Measurements from ENCODE around the gene NFATC4. TPM values are rescaled to one million over a fixed set of nuclear protein-coding genes. Genes with fewer than 3 reads are reported as not detected.
A peak's percentile ranks its signal among the peaks of the same experiment; 100 is the strongest.

Gene NFATC4
- total and polyA plus RNA-seq, 2 of the 4 experiments (the other 2 are of a cell fraction) = 15.6 to 35.8 TPM

GRCh38 chr14:24399447-24399822 lies 31.5 kb downstream of the NFATC4 start:
- TF ChIP-seq FOS (IDR thresholded peaks at IDR 0.05; ENCODE audit: low read depth, low read length) = no peak
- no peak for TF ChIP-seq CTCF (conservative IDR thresholded peaks at IDR 0.05; ENCODE audit: low read depth, low read length)
- TF ChIP-seq RFX5 (IDR thresholded peaks at IDR 0.05; ENCODE audit: low read depth, low read length) = no peak
- TF ChIP-seq MAFK (IDR thresholded peaks at IDR 0.05; ENCODE audit: low read depth, low read length) = no peak
- no peak for TF ChIP-seq BHLHE40 (IDR thresholded peaks at IDR 0.05; ENCODE audit: low read depth, low read length)
- no peak for TF ChIP-seq MXI1 (IDR thresholded peaks at IDR 0.05; ENCODE audit: borderline replicate concordance, low read depth, low read length)
- no peak for TF ChIP-seq CHD1 (IDR thresholded peaks at IDR 0.05; ENCODE audit: low read depth, low read length)
- no peak for TF ChIP-seq ELK1 (IDR thresholded peaks at IDR 0.05; ENCODE audit: borderline replicate concordance, low read depth, low read length)
- TF ChIP-seq SMC3 (IDR thresholded peaks at IDR 0.05; ENCODE audit: low read depth, low read length) = no peak
- no peak for TF ChIP-seq MAZ (IDR thresholded peaks at IDR 0.05; ENCODE audit: borderline replicate concordance, low read depth, low read length)
- no peak for TF ChIP-seq NFE2L2 (IDR thresholded peaks at IDR 0.05; ENCODE audit: low read depth, low read length)
- no peak for TF ChIP-seq CEBPB (IDR thresholded peaks at IDR 0.05; ENCODE audit: low read depth, low read length)
- TF ChIP-seq POLR2A (IDR thresholded peaks at IDR 0.05; ENCODE audit: low read depth, low read length) = no peak
- Histone ChIP-seq H2AFZ (replicated peaks; ENCODE audit: low read length, poor library complexity) (peak overlapping the region; percentile 91), H3K4me2 (ENCODE audit: low read depth, low read length) (peak overlapping the region; percentile 89), H2AK9ac (replicated peaks; ENCODE audit: low read depth, low read length, poor library complexity) (peak overlapping the region; percentile 86), H2BK15ac (ENCODE audit: low read depth, low read length) (peak overlapping the region; percentile 28; the same call in 1 of the 3 replicates), H3K4me3 (ENCODE audit: insufficient read depth, low read depth, low read length) (peak overlapping the region; percentile 67), H3K56ac (ENCODE audit: extremely low read depth, insufficient read depth, low read length) (no peak overlapping the region), H3K27ac (ENCODE audit: insufficient read depth, low read length) (peak overlapping the region; percentile 2; the same call in 1 of the 2 replicates), H3K4ac (ENCODE audit: low read depth, low read length) (peak overlapping the region; percentile 87; the same call in 1 of the 2 replicates), H3K9me3 (ENCODE audit: control insufficient read depth, insufficient read depth, low read length) (no peaks in the 10 kb centered on the region), H3K27me3 (ENCODE audit: control insufficient read depth, insufficient read depth, low read length) (no peaks in the 10 kb centered on the region), H3K36me3 (ENCODE audit: control insufficient read depth, insufficient read depth, low read length) (no peaks in the 10 kb centered on the region), H4K5ac (ENCODE audit: low read depth, low read length) (peak overlapping the region; percentile 21; the same call in 1 of the 2 replicates), H4K20me1 (ENCODE audit: insufficient read depth, low read length) (no peaks in the 10 kb centered on the region), H2BK120ac (ENCODE audit: low read depth, low read length) (peak overlapping the region; percentile 46), H3K4me1 (ENCODE audit: control insufficient read depth, insufficient read depth, low read length) (peaks cover 17% of the 10 kb centered on the region), H3K9me1 (ENCODE audit: insufficient read depth, low read length) (no peaks in the 10 kb centered on the region; the same call in 1 of the 2 replicates), H3K18ac (ENCODE audit: low read depth, low read length) (peak overlapping the region; percentile 13; the same call in 1 of the 2 replicates), H3K9ac (ENCODE audit: low read depth, low read length) (peak overlapping the region; percentile 52), H2BK5ac (ENCODE audit: low read depth, low read length, poor library complexity, severe bottlenecking) (no peak overlapping the region), H2BK20ac (ENCODE audit: low read depth, low read length) (peak overlapping the region; percentile 10), H3K79me1 (ENCODE audit: low read depth in 1 of 2, low read length in 2 of 2) (peaks cover 0 to 13% of the 10 kb centered on the region in 2 experiments; a peak in 1 of 4 replicates), H4K91ac (ENCODE audit: insufficient read depth, low read depth, low read length) (peak overlapping the region; percentile 58), H3K14ac (replicated peaks; ENCODE audit: low read depth, low read length) (peak overlapping the region; percentile 72), H3K23ac (ENCODE audit: low read depth, low read length) (peak overlapping the region; percentile 81), H4K8ac (ENCODE audit: low read depth in 2 of 2, low read length in 2 of 2) (peak overlapping the region; percentile 77 to 81; a peak in 3 of 4 replicates), H2AK5ac (ENCODE audit: low read depth, low read length) (peak overlapping the region; percentile 75; the same call in 1 of the 2 replicates)
- in situ Hi-C loops (cut with MboI; ENCODE audit: low sequenced_read_pairs) = no loop called here
- dilution Hi-C loops (cut with HindIII; ENCODE audit: low sequenced_read_pairs, unreplicated experiment) = no loop called here
- 10% methylated on average over 3 of the region's 8 CpGs; no CpG with 5 or more reads in 1 of the 2 experiments for WGBS, 2 experiments (ENCODE audit: extremely low coverage in 2 of 2, insufficient read length in 1 of 2)
- ChIA-PET POLR2A (ENCODE audit: unreplicated experiment) (interaction anchor here (0.6 kb wide), 1 partner anchor 30 kb away, joined by 3 read pairs; the partner anchor contains the start of genes CBLN3 and KHNYN), CTCF (no interaction called here)
- intact Hi-C loops (cut with micrococcal nuclease) = loop anchor here (2.0 kb wide), 1 partner anchor 33 kb away; no protein-coding TSS in a partner anchor
- DNase-seq (no peak), ATAC-seq (ENCODE audit: low read depth) (no peak)
- BruUV-seq (replicated peaks) = no TSS peak

Data from IMR-90 (cell line).